Measurements from ENCODE around the gene HS6ST2. TPM values are rescaled to one million over a fixed set of nuclear protein-coding genes. Genes with fewer than 3 reads are reported as not detected.
A peak's percentile ranks its signal among the peaks of the same experiment; 100 is the strongest.

HS6ST2 gene
- total RNA-seq, 1 experiment from 2014 or later, result 24.6 TPM

DNA sequence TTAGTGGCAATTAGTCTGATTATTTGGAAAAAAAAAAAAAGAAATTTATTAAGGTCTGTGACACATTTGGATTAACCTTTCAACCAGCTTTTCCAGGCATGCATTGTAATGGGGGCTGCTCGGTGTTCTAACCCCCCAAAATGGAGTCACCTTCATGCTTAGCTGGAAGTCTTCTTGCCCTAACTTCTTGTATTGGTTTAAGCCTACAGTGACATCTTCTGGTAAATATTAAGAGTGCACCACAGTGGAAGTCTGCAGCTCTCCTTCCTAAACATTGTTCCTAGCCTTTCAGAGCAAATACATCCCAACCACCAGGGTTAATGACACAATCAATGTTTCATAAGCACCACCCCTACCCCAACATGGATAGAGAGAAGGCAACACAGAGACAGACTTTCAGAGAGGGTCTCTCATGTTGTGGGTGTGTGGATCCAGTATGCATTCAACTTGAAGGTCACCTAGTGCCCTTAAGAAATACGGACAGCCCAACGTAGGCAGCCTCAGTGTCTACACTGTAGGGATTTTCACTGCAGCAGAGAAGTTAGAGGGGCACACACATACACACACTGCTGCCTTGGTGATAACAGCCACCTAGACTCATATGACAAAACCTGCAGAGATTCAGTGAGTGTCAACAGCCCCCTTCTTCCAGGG is 326.7 kb downstream of the HS6ST2 start:
- Histone ChIP-seq H3K79me2 (ENCODE audit: insufficient read depth, low read length) (no peaks in the 10 kb centered on the region), H4K20me1 (ENCODE audit: insufficient read depth) (no peaks in the 10 kb centered on the region), H3K4me3 (replicated peaks in 1 of 2; ENCODE audit: low read depth in 1 of 2, low read length in 2 of 2) (no peak overlapping the region), H3K9me3 (ENCODE audit: control insufficient read depth in 1 of 2, insufficient read depth in 1 of 2, low read depth in 1 of 2, low read length in 2 of 2) (no peaks in the 10 kb centered on the region), H3K4me1 (ENCODE audit: control insufficient read depth in 1 of 2, insufficient read depth in 2 of 2, low read length in 2 of 2) (no peaks in the 10 kb centered on the region), H3K36me3 (ENCODE audit: control insufficient read depth in 1 of 2, insufficient read depth in 2 of 2, low read length in 2 of 2) (no peaks in the 10 kb centered on the region), H3K27ac (ENCODE audit: low read depth, low read length) (no peak overlapping the region), H2AFZ (ENCODE audit: low read depth, low read length, poor library complexity, severe bottlenecking) (no peak overlapping the region), H3K9me2 (ENCODE audit: insufficient read depth) (no peaks in the 10 kb centered on the region), H3K9ac (ENCODE audit: low read length) (no peak overlapping the region), H3K4me2 (ENCODE audit: low read length) (no peak overlapping the region), H3K27me3 (ENCODE audit: insufficient read depth, low read length) (no peaks in the 10 kb centered on the region)
- ChIA-PET CTCF (interaction anchor here (0.9 to 1.6 kb wide), 7 partner anchors 9 to 777 kb away, joined by 3 to 9 read pairs (median 6); no protein-coding TSS in a partner anchor), POLR2A (no interaction called here), RAD21 (ENCODE audit: low non-redundant PET in 1 of 2, low total read pairs in 2 of 2, uncharacterized antibody in 2 of 2, unreplicated experiment in 2 of 2) (interaction anchor here in 1 of 2 experiments (1.0 kb wide), 1 partner anchor 405 kb away, joined by 5 read pairs; no protein-coding TSS in a partner anchor)
- intact Hi-C loops (cut with micrococcal nuclease), result loop anchor here (5.0 kb wide), 1 partner anchor 789 kb away; no protein-coding TSS in a partner anchor
- TF ChIP-seq, protein P1, sequence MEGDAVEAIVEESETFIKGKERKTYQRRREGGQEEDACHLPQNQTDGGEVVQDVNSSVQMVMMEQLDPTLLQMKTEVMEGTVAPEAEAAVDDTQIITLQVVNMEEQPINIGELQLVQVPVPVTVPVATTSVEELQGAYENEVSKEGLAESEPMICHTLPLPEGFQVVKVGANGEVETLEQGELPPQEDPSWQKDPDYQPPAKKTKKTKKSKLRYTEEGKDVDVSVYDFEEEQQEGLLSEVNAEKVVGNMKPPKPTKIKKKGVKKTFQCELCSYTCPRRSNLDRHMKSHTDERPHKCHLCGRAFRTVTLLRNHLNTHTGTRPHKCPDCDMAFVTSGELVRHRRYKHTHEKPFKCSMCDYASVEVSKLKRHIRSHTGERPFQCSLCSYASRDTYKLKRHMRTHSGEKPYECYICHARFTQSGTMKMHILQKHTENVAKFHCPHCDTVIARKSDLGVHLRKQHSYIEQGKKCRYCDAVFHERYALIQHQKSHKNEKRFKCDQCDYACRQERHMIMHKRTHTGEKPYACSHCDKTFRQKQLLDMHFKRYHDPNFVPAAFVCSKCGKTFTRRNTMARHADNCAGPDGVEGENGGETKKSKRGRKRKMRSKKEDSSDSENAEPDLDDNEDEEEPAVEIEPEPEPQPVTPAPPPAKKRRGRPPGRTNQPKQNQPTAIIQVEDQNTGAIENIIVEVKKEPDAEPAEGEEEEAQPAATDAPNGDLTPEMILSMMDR (IDR thresholded peaks at IDR 0.05 in 2 of 3, conservative IDR thresholded peaks at IDR 0.05 in 1 of 3; ENCODE audit: borderline replicate concordance in 1 of 3, insufficient read depth in 1 of 3, low read depth in 2 of 3, low read length in 2 of 3), result peak; percentile 26 to 50 (median 40); a peak in 5 of 6 replicates
- TF ChIP-seq JUND (IDR thresholded peaks at IDR 0.05) (no peak), ZFX (IDR thresholded peaks at IDR 0.05) (no peak), RAD21 (IDR thresholded peaks at IDR 0.05; ENCODE audit: low read depth) (peak; percentile 50), SP1 (IDR thresholded peaks at IDR 0.05; ENCODE audit: low read depth) (no peak), SRF (IDR thresholded peaks at IDR 0.05; ENCODE audit: low read depth) (no peak)
- TF ChIP-seq, protein P2, sequence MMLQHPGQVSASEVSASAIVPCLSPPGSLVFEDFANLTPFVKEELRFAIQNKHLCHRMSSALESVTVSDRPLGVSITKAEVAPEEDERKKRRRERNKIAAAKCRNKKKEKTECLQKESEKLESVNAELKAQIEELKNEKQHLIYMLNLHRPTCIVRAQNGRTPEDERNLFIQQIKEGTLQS (IDR thresholded peaks at IDR 0.05), result no peak
- DNase-seq (ENCODE audit: low read depth, low spot score) (no peak), ATAC-seq (peak; percentile 75)
- BruUV-seq (replicated peaks), result no TSS peak

DNA sequence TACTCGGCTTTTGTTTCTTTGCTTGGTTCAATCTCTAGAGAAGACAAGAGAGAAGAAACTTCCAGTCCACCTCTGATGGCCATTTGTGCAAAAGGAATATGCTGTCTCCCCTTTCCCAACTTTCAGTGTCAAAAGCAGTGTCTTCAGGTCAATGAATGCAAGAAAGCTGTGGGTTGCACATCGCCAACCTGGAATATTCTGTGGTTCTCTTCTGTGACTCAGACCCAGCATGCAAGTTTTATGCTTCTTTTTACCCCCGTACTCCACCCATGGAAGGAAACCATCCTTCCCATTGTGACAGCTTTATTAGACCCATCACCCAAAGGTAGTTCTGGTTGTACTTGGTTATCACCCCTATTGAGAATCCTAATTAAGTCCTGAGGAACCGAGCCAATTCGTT is 334.0 kb downstream of the HS6ST2 start:
- H3K27ac ChIP-seq (ENCODE audit: low read depth, low read length), result no peak overlapping the region
- BruUV-seq (replicated peaks), result no TSS peak
- RAD21 ChIA-PET (ENCODE audit: low non-redundant PET in 1 of 2, low total read pairs in 2 of 2, uncharacterized antibody in 2 of 2, unreplicated experiment in 2 of 2), result no interaction called here
- no peaks in the 10 kb centered on the region for H4K20me1 ChIP-seq (ENCODE audit: insufficient read depth)
- intact Hi-C loops (cut with micrococcal nuclease), result no loop called here
- no peaks in the 10 kb centered on the region for H3K9me3 ChIP-seq (ENCODE audit: control insufficient read depth in 1 of 2, insufficient read depth in 1 of 2, low read depth in 1 of 2, low read length in 2 of 2)
- H3K4me3 ChIP-seq (replicated peaks in 1 of 2; ENCODE audit: low read depth in 1 of 2, low read length in 2 of 2), result no peak overlapping the region
- no peak for DNase-seq (ENCODE audit: low read depth, low spot score)
- H3K9ac ChIP-seq (ENCODE audit: low read length), result no peak overlapping the region
- no peak overlapping the region for H3K4me2 ChIP-seq (ENCODE audit: low read length)
- POLR2A ChIA-PET, result no interaction called here
- no peaks in the 10 kb centered on the region for H3K36me3 ChIP-seq (ENCODE audit: control insufficient read depth in 1 of 2, insufficient read depth in 2 of 2, low read length in 2 of 2)
- H3K9me2 ChIP-seq (ENCODE audit: insufficient read depth), result no peaks in the 10 kb centered on the region
- peaks cover 5 to 10% of the 10 kb centered on the region in 2 experiments; a peak in 3 of 4 replicates for H3K4me1 ChIP-seq (ENCODE audit: control insufficient read depth in 1 of 2, insufficient read depth in 2 of 2, low read length in 2 of 2)
- H3K79me2 ChIP-seq (ENCODE audit: insufficient read depth, low read length), result no peaks in the 10 kb centered on the region
- H3K27me3 ChIP-seq (ENCODE audit: insufficient read depth, low read length), result no peaks in the 10 kb centered on the region
- no peak for ATAC-seq
- CTCF ChIA-PET, result no interaction called here
- no peak overlapping the region for H2AFZ ChIP-seq (ENCODE audit: low read depth, low read length, poor library complexity, severe bottlenecking)
- TF ChIP-seq, protein P3, sequence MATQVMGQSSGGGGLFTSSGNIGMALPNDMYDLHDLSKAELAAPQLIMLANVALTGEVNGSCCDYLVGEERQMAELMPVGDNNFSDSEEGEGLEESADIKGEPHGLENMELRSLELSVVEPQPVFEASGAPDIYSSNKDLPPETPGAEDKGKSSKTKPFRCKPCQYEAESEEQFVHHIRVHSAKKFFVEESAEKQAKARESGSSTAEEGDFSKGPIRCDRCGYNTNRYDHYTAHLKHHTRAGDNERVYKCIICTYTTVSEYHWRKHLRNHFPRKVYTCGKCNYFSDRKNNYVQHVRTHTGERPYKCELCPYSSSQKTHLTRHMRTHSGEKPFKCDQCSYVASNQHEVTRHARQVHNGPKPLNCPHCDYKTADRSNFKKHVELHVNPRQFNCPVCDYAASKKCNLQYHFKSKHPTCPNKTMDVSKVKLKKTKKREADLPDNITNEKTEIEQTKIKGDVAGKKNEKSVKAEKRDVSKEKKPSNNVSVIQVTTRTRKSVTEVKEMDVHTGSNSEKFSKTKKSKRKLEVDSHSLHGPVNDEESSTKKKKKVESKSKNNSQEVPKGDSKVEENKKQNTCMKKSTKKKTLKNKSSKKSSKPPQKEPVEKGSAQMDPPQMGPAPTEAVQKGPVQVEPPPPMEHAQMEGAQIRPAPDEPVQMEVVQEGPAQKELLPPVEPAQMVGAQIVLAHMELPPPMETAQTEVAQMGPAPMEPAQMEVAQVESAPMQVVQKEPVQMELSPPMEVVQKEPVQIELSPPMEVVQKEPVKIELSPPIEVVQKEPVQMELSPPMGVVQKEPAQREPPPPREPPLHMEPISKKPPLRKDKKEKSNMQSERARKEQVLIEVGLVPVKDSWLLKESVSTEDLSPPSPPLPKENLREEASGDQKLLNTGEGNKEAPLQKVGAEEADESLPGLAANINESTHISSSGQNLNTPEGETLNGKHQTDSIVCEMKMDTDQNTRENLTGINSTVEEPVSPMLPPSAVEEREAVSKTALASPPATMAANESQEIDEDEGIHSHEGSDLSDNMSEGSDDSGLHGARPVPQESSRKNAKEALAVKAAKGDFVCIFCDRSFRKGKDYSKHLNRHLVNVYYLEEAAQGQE (IDR thresholded peaks at IDR 0.05; ENCODE audit: low read depth), result no peak
- TF ChIP-seq EGR1 (IDR thresholded peaks at IDR 0.05; ENCODE audit: low read depth) (no peak), FOSL1 (IDR thresholded peaks at IDR 0.05; ENCODE audit: low read depth) (no peak), EZH2 (IDR thresholded peaks at IDR 0.05) (no peak), CBX3 (IDR thresholded peaks at IDR 0.05; ENCODE audit: low read depth) (no peak), YY1 (IDR thresholded peaks at IDR 0.05; ENCODE audit: extremely low read depth, insufficient replicate concordance, low read depth, low read length) (no peak), ZNF274 (IDR thresholded peaks at IDR 0.05; ENCODE audit: low read depth, low read length) (no peak), RAD21 (IDR thresholded peaks at IDR 0.05; ENCODE audit: low read depth) (no peak), ZFX (IDR thresholded peaks at IDR 0.05) (no peak), CEBPB (IDR thresholded peaks at IDR 0.05; ENCODE audit: low read depth) (no peak), POLR2A (IDR thresholded peaks at IDR 0.05; ENCODE audit: borderline replicate concordance, extremely low read depth, insufficient read depth, insufficient read length) (no peak)

All from HCT116 (cell line).